IPS-NIHi11 (cell line): ENCODE measurements around the gene HSFY1.
"Not testable (repeated sequence)": the region's sequence is repeated elsewhere in the genome, so short reads cannot be mapped to it uniquely, and the experiment has no call there.

Experiments
- DNase-seq: peaks from one replicate; pipeline ENCODE4 v3.0.0; 2012; ENCODE audit warnings: mixed read lengths, low spot score

HSFY1 gene

GRCh38 chrY:18546420-18546819, at the start of gene HSFY1:
Gene HSFY1, plus strand, starts transcription at chrY:18546720. Its CDS starts 68 bp downstream, at chrY:18546788.
- DNase-seq, result not testable (repeated sequence)

DNA sequence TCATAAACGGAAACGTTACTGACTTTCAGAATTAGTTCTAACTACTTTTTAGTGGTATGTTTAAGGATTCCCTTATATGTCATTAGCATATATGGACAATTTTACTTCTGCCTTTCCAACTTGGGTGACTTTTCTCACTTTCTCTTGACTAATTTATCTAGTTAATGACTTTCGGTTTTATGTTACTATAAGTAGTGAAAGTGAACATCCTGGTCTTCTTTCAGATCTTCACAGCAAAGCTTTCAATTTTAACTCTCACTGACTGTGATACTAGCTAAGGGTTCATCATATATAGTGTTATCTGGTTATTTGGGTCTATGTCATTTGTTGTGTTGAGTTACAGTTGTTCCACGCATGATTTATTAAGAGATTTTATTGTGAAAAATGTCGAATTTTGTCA, 42.3 kb upstream of the HSFY1 start:
- DNase-seq, result not testable (repeated sequence)

GRCh38 chrY:18530995-18531655, 15.4 kb upstream of the HSFY1 start:
- not testable (repeated sequence) for DNase-seq

- DNase-seq, result not testable (repeated sequence)
These were observed 7.6 kb upstream of the HSFY1 start for GRCh38 chrY:18538952-18539351.

DNA sequence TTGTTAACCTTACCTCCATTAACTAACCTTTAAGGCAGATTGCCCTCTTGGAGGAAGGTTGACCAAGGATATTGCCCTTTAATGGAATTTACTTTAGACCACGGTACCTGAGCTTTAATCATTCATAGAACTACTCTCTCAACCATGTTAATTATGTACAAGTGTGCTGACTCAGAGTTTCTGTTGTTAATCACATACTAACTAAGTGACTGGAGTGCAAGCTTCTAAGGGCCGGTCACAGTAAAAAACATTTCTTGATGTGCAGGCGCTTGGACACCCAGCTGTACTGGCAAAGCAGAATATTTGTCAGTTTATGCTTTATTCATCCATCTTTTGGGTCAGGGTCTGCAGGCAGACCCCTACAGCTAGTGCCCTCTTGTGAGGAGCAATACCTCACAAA, 6.6 kb downstream of the HSFY1 start:
- not testable (repeated sequence) for DNase-seq

DNA sequence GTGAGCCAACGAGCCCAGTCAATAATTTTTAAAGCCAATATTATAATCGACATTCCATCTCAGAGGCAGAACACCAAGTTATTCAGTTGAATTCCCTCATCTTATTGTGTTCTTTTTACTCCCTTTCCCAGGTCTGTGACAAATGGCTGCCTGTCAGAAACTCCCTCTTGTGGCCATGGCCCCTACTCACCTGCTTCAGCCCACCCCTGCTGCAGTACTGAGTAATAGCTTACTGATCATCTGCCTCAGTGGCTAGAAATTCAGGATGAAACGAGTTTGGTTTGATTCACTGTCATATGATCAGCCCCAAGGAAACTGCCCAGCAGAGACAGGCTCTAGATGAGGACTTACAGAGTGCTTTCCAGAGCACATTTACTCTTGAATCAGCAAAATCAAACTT, 19.4 kb downstream of the HSFY1 start:
- DNase-seq, result not testable (repeated sequence)
